Tibial nerve (tissue), 4 donors: ENCODE measurements around the gene KPNA2. TPM values are rescaled to one million over a fixed set of nuclear protein-coding genes. Genes with fewer than 3 reads are reported as not detected.

Experiments used
- DNase-seq, 2 donors: peaks; one replicate each; pipeline ENCODE4 v3.0.0-alpha.2; 2019; ENCODE audit warnings: low spot score in 2 of 2
- H3K27ac ChIP-seq, 4 donors: fragments of 200-600 bp; sonication (generic) in 3 of 4; one replicate each; pipeline ENCODE4 v1.5.1; 2017 to 2019; ENCODE audit warnings: mild to moderate bottlenecking in 1 of 4
- H3K27me3 ChIP-seq, 2 donors: fragments of 200-600 bp; sonication (generic) in 1 of 2; one replicate each; pipeline versions ENCODE4 v1.5.1 to v1.6.0; 2017 to 2019
- H3K36me3 ChIP-seq, 3 donors: fragments of 200-600 bp; sonication (generic); one replicate each; pipeline ENCODE4 v1.5.1; 2018 to 2019
- H3K4me1 ChIP-seq, 4 donors: fragments of 200-600 bp; sonication (generic) in 3 of 4; one replicate each; pipeline ENCODE4 v1.5.1; 2017 to 2019
- H3K4me3 ChIP-seq, 4 donors: fragments of 200-600 bp; sonication (generic) in 3 of 4; one replicate each; pipeline ENCODE4 v1.5.1; 2017 to 2019; ENCODE audit warnings: mild to moderate bottlenecking in 1 of 4, moderate library complexity in 1 of 4
- H3K9me3 ChIP-seq, 4 donors: fragments of 200-600 bp; sonication (generic) in 3 of 4; one replicate each; pipeline ENCODE4 v1.5.1; 2017 to 2019
- EP300 ChIP-seq, 2 donors: sonication (generic); formaldehyde crosslinking; IDR thresholded peaks; one replicate each; pipeline ENCODE4 v1.6.1; 2017; ENCODE audit warnings: antibody characterized with exemption in 2 of 2, mild to moderate bottlenecking in 1 of 2
- POLR2A ChIP-seq, 2 donors: fragments of 450-650 bp; IDR thresholded peaks; one replicate each; pipeline ENCODE4 v1.6.1; 2017; ENCODE audit warnings: antibody characterized with exemption in 2 of 2, mild to moderate bottlenecking in 2 of 2, moderate library complexity in 2 of 2
- WGBS, 2 donors: methylation state at CpG; one replicate each; pipeline ENCODE4 v1.1.5; 2018; 5-methylcytosine and 5-hydroxymethylcytosine counted together
- total RNA-seq, 4 donors: library from RNA; depleted of rRNA; stranded (reverse); fragments of >200 nt; gene quantifications; one replicate each; pipeline ENCODE4 v1.1.0, GENCODE V29; 2016
- TF ChIP-seq, protein P1 (sequence below), 5 experiments: fragments of 200-600 bp in 3 of 5; fragments of 450-650 bp in 2 of 5; sonication (generic) in 3 of 5; IDR thresholded peaks; one replicate each; pipeline ENCODE4 v1.5.1; 2016 to 2019; ENCODE audit warnings: antibody characterized with exemption in 5 of 5, mild to moderate bottlenecking in 3 of 5, moderate library complexity in 2 of 5

The KPNA2 gene
- 10 to 100 TPM; 10.4 to 18.3 (median 16.4) TPM for total RNA-seq

DNA sequence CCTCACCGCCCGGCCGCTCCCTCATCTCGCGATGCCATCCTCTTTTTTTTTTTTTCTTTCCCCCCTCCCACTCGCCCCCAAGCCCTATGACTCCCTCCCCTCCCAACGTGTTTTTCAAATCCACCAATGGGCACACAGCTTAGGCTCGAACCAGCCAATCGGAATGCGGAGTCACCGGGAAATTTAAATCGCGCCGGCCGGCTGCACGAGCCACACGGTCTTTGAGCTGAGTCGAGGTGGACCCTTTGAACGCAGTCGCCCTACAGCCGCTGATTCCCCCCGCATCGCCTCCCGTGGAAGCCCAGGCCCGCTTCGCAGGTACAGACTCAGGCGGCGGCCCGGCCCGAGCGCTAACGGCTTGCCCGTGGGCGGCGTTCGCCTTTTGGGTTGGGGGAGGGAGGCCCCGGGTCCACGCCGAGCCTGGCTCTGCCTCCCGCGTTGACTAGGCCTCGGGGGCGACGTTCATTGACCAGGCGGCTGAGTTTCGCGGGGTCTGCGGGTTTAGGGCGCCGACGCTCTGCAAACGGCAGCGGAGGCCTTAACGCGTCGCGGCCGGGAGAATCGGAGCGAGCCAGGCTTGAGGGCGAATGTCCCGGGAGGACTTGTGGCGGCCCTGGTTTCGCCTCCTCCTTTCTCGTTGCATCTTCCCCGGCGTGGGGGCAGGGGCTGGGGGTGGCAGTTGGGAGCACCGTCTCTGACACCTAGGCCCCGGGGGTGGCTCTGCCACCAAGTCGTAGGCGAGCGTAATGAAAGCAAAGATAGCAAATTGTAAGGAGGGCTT is at the start of gene KPNA2:
TSS of gene KPNA2 (plus strand) at position 213 of the 781 bp plus-strand sequence. CDS start 1,398 bp downstream, outside the sequence.
- TF ChIP-seq, protein P1, sequence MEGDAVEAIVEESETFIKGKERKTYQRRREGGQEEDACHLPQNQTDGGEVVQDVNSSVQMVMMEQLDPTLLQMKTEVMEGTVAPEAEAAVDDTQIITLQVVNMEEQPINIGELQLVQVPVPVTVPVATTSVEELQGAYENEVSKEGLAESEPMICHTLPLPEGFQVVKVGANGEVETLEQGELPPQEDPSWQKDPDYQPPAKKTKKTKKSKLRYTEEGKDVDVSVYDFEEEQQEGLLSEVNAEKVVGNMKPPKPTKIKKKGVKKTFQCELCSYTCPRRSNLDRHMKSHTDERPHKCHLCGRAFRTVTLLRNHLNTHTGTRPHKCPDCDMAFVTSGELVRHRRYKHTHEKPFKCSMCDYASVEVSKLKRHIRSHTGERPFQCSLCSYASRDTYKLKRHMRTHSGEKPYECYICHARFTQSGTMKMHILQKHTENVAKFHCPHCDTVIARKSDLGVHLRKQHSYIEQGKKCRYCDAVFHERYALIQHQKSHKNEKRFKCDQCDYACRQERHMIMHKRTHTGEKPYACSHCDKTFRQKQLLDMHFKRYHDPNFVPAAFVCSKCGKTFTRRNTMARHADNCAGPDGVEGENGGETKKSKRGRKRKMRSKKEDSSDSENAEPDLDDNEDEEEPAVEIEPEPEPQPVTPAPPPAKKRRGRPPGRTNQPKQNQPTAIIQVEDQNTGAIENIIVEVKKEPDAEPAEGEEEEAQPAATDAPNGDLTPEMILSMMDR (IDR thresholded peaks at IDR 0.05) = peak in 1 of 5 experiments; percentile 19
- peak in 1 of 2 donors; percentile 87 for TF ChIP-seq EP300 (IDR thresholded peaks at IDR 0.05)
- TF ChIP-seq POLR2A (IDR thresholded peaks at IDR 0.05) = peak; percentile 37 to 72

DNA sequence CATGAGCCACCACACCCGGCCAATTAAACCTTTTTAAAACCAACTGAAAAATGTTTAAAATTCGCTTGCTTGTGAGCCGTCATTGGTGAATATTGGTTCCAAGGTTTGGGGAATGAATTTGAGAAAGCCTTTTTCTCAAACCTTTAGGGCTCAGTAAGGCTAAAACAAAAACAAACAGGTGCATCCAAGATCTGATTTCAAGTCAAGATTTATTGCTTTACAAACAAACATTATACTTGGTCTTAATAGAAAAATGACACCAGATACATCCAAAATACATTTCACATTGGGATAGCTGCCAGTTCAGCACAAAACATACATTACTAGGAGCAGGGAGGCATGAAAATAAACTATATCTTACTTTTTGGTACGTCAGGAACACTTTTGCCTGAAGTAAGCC is 44.6 kb upstream of the KPNA2 start:
- Histone ChIP-seq H3K4me1 (peaks cover 0 to 20% (median 13%) of the 10 kb centered on the region in 4 donors), H3K9me3 (no peaks in the 10 kb centered on the region), H3K4me3 (no peak overlapping the region), H3K27ac (no peak overlapping the region), H3K36me3 (no peaks in the 10 kb centered on the region), H3K27me3 (no peaks in the 10 kb centered on the region)
- DNase-seq = no peak
- WGBS, 2 donors = 93 to 95% methylated on average over 4 of the region's 4 CpGs
- TF ChIP-seq, protein P1 (IDR thresholded peaks at IDR 0.05) = no peak

More for the DNA sequence above, at the start of gene KPNA2:
- Histone ChIP-seq H3K4me1 (peaks cover 0 to 22% (median 6%) of the 10 kb centered on the region in 4 donors), H3K27me3 (no peaks in the 10 kb centered on the region), H3K36me3 (peaks cover 0 to 32% (median 0%) of the 10 kb centered on the region in 3 donors), H3K27ac (peak within 1 kb of the TSS; percentile 61 to 80 (median 76)), H3K4me3 (peak within 1 kb of the TSS; percentile 86 to 96 (median 90)), H3K9me3 (no peaks in the 10 kb centered on the region)
- 0 to 1% methylated on average over 22 to 66 of the region's 72 CpGs for WGBS, 2 donors
- DNase-seq = peak; percentile 86 to 93

DNA sequence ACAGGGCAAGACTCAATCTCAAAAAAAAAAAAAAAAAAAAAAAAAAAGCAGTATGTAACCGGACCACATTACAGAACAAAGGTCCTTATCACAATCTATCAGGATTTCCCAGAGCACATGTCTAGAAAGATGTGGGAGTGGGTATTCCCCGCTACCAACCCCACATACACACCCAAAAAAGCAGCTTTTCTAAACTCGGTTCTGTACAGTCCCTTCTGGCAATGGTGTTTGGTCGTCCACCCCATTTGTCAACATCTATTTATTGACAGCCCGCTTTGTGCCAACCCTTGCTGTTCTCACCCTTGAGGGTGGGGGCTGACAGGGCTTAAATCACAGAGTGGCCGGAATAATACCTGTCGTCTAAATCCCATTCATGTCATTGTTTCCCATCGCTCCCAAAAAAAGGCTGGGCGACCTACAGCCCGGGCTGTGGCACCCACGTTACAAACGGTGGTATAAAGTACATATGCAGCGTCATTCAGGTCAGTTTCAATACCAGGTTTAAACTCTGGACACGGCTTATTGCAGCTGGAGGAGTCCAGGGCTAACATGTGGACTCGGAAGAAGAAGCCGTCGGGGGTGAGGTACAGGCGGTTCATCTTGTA is 42.9 kb upstream of the KPNA2 start:
- Histone ChIP-seq H3K9me3 (no peaks in the 10 kb centered on the region), H3K4me3 (peak overlapping the region; percentile 46 to 83 (median 69)), H3K27me3 (no peaks in the 10 kb centered on the region), H3K4me1 (peaks cover 0 to 28% (median 13%) of the 10 kb centered on the region in 4 donors), H3K27ac (peak overlapping the region; percentile 70 to 95 (median 93)), H3K36me3 (no peaks in the 10 kb centered on the region)
- no peak for TF ChIP-seq EP300 (IDR thresholded peaks at IDR 0.05)
- TF ChIP-seq, protein P1 (IDR thresholded peaks at IDR 0.05) = no peak
- no peak for DNase-seq
- WGBS, 2 donors = 12 to 13% methylated on average over 18 of the region's 18 CpGs

DNA sequence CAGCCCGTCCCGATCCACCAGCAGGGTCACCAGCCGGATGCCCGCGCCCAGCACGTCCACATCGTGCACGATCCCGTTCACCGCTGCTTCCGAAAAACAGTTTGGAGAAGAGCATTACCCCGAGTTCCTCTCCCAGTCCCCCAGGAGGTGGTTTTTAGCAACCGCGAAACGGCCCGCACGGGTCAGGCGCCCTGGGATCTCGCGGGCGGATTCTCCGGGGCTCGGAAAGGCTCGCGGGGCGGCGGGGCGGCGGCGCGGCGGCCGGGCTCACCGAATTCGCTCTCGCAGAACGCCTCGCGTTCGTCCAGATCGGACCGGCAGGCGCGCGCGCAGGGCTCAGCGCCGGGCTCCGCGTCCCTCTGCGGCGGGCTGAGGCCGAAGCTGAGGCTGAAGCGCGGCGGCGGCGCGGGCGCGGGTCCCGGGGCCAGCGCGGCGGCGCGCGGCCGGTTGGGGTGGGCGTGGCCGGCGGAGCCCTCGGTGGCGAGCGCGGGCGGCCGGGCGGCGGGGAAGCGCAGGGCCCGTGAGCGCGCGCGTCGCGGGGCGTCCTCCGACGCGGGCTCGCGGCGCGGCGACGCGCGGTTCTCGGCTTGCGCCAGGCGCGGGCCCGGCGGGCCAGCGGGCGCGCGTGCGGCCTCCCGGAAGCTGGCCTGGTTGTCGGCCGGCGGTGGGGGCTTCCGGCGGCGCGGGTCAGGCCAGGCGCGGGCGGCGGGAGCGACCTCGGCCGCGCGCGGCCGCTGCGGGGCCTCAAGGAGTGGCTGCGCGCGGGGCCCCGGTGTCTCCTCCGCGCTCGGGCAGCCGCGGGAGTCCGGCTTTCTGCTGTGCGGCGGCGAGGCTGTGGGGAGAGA is 42.2 kb upstream of the KPNA2 start:
- Histone ChIP-seq H3K4me3 (peak overlapping the region; percentile 51 to 87 (median 72)), H3K27me3 (no peaks in the 10 kb centered on the region), H3K4me1 (peaks cover 0 to 28% (median 13%) of the 10 kb centered on the region in 4 donors), H3K36me3 (no peaks in the 10 kb centered on the region), H3K27ac (peak overlapping the region; percentile 83 to 98 (median 94)), H3K9me3 (no peaks in the 10 kb centered on the region)
- WGBS, 2 donors = 1% methylated on average over 46 to 64 of the region's 144 CpGs
- TF ChIP-seq, protein P1 (IDR thresholded peaks at IDR 0.05) = peak in 3 of 5 experiments; percentile 14 to 50 (median 37)
- TF ChIP-seq POLR2A (IDR thresholded peaks at IDR 0.05) (peak; percentile 62 to 67), EP300 (IDR thresholded peaks at IDR 0.05) (peak in 1 of 2 donors; percentile 24)
- DNase-seq = peak; percentile 55 to 68
